HG02885 (cell line): ENCODE measurements around the gene TBXAS1.

ENCODE experiments used
- ATAC-seq: cut with Tn5 transposase; IDR thresholded peaks from one replicate; pipeline ENCODE4 v1.9.1; 2021; ENCODE audit warnings: mild to moderate bottlenecking; ENCODE audit not compliant: unreplicated experiment, poor library complexity

Gene TBXAS1

DNA sequence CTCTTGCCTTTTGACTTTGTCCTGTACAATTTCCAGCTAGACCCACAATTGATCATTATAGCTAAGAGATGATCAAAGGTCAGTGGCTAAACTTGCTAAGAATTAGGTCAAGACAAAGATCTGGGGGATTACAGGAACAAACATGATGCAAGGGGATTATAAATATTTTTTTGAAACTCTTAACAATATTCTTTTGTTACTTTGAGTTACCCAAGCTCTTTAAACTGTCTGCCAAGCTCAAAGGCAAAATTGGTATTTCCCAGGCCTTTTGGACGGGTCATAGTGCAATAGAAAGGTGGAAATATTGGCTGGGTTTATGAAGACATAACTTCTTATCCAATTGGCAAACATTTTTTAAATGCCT lies 23.4 kb downstream of the TBXAS1 start:
- no peak for ATAC-seq

DNA sequence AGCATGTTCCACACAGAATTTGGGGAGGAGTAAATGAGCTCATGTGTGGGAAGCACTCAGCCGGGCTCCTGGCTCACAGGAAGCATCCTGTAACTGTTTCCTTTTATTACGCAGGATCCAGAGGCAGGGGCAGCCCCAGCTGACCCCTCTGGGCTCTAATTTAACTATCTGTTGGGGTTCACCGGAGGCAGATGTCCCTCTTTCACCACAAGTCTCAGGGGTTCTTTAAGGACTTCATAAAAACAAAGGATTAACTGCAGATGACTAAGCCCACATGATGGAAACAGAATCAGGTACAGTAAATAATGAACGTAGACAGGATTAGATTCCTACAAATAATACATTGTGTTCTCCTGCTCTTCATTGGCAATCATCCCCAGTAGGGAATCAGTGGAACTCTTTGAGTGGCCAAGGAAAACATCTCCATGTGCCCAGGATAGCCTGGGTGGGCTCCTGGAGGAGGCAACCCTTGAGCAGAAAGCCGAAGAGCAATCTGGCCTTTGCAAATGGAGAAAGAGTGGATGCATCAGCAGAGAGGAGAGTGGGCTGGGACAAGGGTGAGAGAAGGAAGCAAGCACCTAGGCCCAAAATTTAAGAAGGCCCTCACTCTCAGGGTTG lies 24.6 kb downstream of the TBXAS1 start:
- ATAC-seq, result no peak

DNA sequence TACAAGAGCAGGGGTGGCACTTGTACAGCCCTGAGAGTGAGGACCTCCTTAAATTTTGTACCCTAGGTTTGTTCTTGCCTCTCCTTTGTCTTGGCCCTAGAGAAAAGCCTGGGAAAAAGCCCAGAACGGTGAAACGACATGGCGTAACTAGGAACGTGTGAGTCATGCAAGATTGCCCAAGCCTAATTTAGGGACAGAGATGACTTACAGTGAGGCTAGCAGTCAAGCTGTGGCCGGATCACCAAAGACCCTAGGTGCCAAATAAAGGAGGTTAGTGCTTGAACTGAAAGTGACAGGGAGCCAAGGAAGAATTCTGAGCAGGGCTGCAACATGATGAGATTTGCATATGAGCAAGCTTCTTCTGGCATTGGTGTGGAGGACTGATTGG lies 25.1 kb downstream of the TBXAS1 start:
- no peak for ATAC-seq

DNA sequence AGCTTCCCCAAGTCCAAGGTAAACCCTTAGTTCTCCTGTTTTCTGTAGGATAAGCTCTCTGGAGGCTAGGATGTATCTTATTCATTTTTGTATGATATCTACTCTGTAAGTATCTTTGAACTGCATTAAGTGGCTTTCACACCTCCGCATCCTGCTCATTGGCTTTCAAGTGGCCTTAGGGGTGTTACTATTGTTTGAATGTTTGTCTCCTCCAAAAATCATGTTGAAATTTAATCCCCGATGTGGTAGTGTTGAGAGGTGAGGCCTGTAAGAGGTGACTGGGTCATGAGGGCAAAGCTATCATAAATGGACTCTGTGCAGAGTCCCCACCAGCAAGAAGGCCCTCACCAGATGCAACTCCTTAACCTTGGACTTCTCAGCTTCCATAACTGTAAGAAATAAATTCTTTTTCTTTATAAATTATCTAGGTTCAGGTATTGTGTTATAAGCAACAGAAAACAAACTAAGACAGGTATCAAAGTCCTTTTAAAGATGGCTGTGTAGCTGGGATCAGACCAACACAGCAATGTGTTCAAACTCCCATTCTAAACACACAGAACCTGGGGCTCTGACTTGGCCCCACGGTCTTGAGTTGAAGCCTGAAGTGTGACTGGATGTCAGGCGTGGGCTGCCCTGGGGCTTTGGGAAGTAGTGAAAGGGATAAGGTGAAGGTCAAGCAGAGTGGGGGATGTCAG lies 25.9 kb downstream of the TBXAS1 start:
- ATAC-seq, result peak; percentile 26

DNA sequence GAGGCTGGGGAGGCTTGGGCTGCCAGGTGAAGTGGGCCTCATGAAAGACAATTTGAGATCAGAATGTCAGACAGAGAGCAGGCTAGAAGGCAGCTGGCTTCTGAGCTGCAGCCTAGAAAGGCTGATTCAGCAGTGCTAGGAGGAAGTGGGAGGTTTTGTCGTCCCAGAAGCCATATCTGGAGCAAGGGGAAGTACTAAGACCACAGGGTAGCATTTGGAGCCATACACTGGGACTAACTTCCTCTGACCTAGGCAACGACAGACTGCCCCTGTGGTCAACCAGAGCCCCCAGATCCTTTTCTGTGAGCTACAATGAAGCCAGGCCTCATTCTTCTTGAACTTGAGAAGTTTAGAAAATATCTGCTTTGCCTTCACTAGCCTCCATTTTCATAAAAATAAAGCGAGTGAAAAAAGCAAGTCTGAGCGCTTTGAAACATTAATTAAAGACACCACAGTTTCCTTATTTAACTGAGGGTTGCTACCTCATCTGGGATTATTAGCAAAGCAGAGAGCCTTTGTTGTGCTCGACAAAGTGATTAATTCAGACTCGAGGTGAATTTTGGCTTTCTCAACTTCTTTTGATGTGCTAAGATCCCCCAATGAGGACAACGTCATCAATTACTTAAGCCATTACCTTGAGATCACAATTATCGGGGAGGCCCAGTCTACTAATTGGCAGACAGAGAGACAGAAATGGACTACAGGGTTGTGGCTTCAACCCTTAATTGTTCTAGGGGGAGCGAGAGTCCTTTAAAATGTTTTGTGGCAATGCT lies 26.6 kb downstream of the TBXAS1 start:
- ATAC-seq, result peak; percentile 88

DNA sequence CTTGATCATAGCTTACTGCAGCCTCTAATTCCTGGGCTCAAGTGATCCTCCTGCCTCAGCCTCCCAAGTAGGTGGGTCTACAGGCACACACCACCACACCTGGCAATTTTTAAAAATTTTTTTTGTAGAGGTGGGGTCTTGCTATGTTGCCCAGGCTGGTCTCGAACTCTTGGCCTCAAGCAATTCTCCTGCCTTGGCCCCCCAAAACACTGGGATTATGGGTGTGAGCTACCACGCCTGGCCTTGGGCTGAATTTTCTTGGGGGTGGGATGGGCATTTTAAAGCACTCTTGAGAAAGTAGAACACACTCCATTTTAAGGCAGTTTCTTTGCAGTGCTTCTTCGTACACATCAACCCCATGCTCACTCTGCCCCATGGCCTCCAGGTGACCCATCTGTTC lies 28.7 kb downstream of the TBXAS1 start:
- ATAC-seq, result no peak

DNA sequence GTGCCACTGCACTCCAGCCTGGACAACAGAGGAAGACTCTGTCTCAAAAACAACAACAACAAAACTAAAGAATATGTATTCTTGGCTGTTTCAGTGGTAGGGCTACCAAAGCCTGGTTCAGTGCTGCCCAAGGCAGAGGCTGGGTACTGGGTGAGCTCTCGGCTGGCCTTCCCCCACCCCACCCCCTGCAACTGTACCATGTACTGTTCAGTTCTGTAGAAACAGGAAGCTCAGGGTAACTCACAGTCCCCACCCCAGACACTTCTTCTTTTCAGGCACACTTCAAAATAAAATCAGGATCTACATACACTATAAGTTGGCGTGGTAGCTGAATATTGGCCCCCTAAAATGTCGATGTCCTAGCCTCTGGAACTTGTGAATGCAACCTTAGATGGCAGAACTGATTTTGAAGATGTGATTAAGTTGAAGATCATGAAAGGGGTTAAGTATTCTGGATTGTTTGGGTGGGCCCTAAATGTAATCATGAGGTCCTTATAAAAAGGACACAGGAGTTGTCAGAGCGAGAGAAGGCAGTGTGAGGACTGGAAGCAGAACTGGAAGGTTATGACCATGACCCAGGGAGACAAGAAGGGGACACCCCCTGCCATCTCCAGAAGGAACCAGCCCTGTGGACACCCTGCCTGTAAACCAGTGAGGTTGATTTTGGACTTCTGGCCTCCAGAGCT lies 31.2 kb downstream of the TBXAS1 start:
- ATAC-seq, result no peak

DNA sequence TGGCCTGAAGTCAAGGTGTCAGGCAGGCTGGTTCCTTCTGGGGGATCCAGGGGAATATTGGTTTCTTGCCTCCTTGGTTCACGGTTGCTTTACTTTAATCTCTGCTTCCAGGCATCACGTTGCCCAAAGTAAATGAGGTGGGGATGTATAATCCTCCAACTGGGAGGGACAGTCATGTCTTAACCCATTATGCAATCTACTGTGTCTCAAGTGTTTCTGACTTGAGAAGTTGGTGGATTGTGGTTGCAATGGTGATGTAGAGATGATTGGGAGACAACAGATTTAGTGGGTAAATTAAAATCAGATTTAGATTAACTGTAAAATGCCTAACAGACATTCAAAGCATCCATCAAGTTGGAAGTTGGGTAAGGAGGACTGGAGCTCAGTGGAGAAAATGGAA lies 32.7 kb downstream of the TBXAS1 start:
- ATAC-seq, result no peak

DNA sequence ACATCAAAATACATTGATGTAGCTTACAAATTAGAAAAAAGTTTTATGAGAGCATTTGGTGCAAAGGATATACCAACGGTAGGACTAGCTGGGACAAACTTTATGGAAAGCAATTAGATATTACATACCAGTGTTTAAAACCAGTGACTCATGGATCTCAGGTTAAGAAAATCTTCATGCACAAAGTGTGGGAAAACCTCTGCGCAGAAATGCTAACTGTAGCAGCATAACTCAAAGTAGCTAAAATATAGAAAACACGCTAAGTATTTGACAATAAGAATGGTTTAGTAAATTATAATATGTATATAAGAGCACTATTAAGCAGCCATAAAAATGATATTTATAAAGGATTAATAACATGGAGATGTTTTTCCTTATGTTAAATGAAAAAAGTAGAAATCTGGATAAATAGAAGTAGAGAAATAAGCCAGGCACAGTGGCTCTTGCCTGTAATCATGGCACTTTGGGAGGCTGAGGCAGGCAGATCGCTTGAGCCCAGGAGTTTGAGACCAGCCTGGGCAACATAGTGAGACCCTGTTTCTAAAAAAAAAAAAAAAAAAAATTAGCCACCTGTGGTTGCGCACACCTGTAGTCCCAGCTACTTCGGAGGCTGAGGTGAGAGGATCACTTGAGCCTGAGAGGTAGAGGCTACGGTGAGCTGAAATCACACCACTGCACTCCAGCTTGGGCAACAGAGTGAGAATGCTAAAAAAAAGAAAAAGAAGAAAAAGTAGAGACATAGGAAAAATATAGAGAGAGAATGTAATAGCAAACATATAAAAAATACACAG lies 37.2 kb downstream of the TBXAS1 start:
- no peak for ATAC-seq

DNA sequence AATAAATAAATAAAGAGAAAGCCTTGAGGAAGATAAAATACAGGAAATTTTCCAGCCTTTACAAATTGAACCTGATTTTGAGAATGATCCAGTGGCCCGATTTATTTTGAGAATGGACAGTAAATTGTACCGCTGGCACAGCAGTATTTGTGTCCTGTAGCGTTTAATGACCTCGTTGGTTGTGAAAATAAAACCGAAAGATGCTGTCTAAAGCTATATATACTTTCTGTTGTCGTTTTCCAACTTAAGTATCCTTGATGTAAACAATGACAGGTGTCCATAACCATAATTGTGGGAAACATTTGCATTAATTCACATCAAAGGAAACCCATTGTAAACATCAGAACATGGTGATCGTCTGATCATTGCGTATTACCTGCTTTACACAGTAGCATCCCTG lies 38.8 kb downstream of the TBXAS1 start:
- no peak for ATAC-seq

DNA sequence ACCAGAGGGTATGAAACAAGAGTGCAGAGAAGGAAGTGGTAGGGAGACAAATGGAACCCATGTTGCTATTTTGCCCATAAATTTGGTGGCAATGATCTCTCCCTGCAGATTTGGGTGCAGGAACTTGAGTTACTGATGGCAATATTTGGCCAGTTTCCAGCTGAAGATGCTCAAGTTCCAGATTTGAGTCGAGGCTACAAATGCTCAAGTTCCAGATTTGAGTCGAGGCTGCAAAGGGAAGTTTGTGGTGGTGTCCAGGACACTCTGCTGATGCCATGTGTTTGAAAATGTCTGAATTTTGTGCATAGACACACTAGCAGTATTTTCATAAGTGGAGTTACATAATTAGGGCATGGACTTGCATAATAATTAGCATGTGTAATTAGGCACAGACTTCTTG lies 40.8 kb downstream of the TBXAS1 start:
- ATAC-seq, result no peak

DNA sequence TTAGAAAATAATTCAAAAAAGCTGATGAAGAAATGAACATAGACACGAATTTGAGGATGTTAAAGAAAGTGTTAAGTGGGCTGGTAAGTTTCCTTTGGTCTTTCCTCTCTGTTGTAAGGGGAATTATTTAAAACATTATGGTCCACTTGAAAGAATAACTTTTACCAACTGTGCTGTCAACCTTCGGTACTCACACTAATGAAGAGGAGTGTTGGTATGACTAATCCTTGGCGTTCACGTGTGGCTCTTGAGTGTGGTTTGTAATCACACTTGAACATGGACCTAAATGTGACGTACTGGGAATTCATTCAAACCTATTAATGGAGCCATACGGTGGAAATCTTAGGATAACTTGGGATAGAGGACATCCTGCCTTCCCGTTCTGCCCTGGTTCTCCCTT lies 41.3 kb downstream of the TBXAS1 start:
- no peak for ATAC-seq

DNA sequence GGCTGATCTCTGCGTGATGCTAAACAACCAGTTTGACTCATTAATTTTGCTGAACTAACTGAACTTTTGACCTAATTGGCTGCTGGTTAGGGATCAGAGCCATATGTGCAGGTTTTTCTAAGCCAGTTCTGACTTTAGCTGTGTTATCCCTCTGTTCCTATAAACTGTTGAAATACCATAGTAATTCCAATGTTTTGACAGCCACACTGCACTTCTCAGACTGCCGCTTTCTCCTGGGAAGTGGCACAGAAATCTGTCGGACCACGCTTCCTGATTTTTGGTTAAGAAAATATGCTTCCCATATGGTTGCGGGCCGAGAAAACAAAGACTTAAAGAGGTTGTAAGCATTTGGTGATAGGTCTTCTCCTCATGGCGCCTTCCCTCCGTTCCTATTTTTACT lies 42.3 kb downstream of the TBXAS1 start:
- no peak for ATAC-seq

DNA sequence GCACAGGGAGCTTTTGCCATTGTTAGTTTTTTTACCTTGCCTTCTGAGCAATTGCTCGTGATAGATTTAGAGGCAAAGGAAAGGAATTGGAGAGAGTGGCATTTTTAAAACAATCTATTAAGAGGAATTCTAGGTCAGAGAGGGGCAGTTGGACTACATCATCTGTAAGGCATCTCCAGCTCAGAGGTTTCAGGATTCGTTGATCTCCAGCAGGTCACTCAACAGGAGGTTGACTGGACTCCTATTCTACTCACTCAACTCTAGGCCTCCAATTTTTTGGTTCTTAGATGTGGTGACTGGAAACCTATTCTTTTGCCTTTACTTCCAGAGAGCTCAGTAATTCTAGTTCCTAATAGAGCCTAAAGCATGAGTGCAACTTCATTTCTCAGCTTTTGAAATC lies 42.8 kb downstream of the TBXAS1 start:
- no peak for ATAC-seq

DNA sequence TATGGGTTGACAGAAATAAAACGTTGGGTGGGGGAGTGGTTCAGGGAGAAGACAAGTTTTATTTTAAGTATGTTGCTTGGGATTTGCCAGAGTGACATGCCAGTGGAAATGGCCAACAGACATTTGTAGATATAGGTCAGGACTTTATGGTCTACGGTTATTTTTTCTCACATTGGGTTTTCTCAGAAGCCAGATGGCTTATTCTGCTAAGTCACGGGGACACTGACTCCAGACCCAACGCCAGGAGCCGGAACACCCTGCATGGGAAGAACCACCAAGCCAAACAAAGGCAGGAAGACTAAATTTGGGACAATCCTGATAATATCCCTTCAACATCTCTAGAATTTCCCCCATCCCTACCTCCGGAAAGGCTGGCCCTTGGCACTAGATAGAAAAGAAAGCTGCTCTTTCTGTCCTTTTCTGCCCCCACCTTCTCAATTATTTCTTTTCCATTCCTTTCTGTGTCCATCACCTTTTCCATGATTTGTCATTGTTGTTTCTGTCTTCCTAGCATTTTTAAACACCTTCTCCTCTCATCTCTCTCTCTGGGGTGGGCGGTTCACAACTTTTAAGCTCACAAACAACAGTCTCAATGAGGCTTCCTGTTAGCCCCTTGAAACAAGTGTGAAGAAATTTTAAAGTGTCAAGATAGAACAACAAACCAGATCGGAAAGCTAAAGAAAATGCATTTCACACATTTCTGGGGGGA lies 44.7 kb downstream of the TBXAS1 start:
- no peak for ATAC-seq

DNA sequence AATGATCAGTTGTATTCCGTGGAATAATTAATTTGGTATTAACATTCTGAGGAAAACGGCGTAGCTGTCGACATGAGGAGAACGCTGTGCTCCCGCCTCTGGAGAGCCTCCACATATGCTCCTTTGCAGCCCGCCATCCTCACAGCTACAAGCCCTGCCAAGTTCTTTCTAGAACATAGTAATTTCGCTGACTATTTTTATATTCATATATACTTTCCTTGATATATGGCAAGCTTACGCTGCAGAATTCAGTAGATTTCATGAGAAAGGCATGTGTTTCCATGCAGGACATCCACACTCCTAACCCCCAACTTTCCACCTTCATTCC lies 45.2 kb downstream of the TBXAS1 start:
- ATAC-seq, result no peak

DNA sequence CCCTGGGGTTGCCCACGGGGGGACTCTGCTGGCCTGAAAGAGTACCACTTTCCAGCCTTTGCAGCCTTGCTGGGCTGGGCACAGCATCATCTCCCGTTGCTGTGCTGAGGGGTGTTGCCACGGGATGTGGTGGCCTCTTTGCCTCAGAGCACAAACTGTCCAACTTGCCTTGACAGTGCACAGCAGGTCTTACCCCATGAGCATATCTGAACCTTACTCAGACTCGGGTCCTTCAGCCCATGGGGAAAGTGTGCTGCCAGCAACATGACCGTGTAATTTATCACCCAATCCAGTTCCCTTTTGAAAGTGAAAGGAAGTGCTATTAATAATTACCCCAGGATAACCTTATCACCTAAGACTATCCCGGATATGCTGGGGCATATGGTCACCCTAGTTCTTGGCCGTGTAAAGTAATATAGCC lies 46.8 kb downstream of the TBXAS1 start:
- ATAC-seq, result peak; percentile 67

DNA sequence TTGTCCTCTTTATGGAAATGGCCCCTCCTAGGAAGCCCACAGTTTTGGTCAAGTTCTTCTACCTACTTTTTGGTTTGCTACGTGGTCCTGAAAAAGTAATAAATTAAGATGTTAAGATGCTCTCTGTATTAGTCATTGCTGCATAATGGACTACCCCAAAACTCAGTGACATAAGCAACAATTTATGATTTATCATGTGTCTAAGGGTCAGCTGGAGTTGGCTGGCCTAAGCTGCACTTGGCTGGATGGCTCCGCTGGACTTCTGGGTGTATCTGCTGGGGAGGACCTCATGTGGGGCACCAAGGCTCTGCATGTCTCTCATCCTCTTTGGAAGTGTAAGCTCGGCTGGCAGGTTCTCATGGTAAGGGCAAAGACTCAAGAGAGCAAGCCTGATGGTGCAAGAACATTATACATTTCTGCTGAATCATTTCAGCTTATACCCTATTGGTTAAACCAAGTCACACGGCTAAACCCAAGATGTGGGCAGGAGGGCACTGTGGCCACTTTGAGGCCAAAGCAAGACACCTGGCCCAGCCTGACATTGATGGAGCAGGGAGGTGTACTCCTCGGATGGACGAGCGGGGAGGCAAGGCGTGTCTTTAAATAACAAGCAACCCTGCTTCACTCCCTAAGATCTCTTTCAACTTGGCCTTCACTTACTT lies 47.7 kb downstream of the TBXAS1 start:
- ATAC-seq, result no peak

DNA sequence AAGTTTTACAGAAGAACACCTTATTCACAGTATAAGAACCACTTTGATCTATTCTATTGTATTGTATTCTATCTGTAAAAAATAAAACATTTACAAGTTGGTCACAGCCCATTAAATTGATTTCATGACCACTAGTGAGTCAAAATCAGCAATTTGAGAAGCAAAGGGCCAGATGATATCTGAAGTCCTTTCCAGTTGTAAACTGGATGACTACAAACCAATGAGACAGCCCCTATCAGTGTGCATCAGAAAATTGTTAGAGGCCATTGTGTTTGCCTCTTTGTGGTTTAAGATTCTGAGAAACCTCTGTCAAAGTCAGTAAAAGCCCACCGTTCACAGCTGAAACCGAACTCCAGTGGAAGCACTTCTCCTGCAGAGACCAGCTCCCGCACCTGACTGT lies 54.8 kb downstream of the TBXAS1 start:
- ATAC-seq, result no peak
